ENCODE data around the gene SETDB2.
A peak's percentile ranks its signal among the peaks of the same experiment; 100 is the strongest.

Gene SETDB2

DNA sequence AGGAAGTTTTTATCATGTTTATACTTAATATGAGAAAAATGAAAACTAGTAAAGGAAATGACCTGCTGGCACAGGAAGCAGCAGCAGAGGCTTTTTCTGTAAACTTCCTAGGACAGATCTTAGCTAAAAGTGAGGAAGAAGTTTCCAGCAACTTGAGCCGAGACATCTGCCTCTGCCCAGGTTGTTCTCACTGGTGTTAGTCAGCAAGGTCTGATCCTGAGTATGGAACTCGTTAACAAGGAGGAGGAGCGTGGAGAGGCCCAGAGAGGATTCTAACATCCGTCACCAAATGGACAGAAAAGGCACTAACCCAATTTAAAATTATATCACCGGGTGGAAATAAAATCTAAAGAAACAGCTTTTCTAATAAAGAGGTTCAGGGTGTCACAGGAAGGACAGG lies 95.2 kb downstream of the SETDB2 start:
- H3K27me3 Mint-ChIP-seq, result no peaks in the 10 kb centered on the region
- peak overlapping the region; percentile 82 for H3K27ac Mint-ChIP-seq
- no peaks in the 10 kb centered on the region for H3K9me3 Mint-ChIP-seq
- intact Hi-C loops (cut with micrococcal nuclease), result no loop called here
- peaks cover 71% of the 10 kb centered on the region for H3K36me3 Mint-ChIP-seq (ENCODE audit: low read depth)
- peaks cover 29% of the 10 kb centered on the region for H3K4me1 Mint-ChIP-seq (ENCODE audit: low read depth)
- H3K4me3 Mint-ChIP-seq, result no peak overlapping the region

DNA sequence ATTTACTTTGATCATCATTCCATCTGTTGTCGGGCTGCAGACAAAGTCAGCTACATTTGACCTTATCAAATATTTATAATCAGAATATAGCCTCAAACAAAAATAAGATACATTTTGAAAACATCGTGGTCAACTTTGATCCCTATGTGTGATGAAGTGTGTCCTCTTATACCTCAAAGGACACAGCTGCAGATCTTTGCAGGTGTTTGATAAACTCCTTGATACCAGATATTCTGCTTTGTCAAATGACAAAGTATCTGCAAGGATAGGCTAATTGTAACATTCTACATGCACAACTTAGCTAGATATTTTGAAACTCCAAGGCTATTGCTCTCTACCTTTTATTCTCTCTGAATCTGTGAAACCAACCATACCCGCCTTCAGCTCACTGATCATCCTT lies 95.7 kb downstream of the SETDB2 start:
- H3K27ac Mint-ChIP-seq, result peak overlapping the region; percentile 82
- H3K4me3 Mint-ChIP-seq, result no peak overlapping the region
- peaks cover 26% of the 10 kb centered on the region for H3K4me1 Mint-ChIP-seq (ENCODE audit: low read depth)
- no peaks in the 10 kb centered on the region for H3K27me3 Mint-ChIP-seq
- peaks cover 71% of the 10 kb centered on the region for H3K36me3 Mint-ChIP-seq (ENCODE audit: low read depth)
- intact Hi-C loops (cut with micrococcal nuclease), result no loop called here
- H3K9me3 Mint-ChIP-seq, result no peaks in the 10 kb centered on the region

GRCh38 chr13:49540552-49540951 lies 96.5 kb downstream of the SETDB2 start:
- no peaks in the 10 kb centered on the region for H3K27me3 Mint-ChIP-seq
- H3K4me3 Mint-ChIP-seq, result peak overlapping the region; percentile 17
- peaks cover 20% of the 10 kb centered on the region for H3K4me1 Mint-ChIP-seq (ENCODE audit: low read depth)
- peaks cover 74% of the 10 kb centered on the region for H3K36me3 Mint-ChIP-seq (ENCODE audit: low read depth)
- peak overlapping the region; percentile 57 for H3K27ac Mint-ChIP-seq
- no peaks in the 10 kb centered on the region for H3K9me3 Mint-ChIP-seq
- intact Hi-C loops (cut with micrococcal nuclease), result no loop called here

DNA sequence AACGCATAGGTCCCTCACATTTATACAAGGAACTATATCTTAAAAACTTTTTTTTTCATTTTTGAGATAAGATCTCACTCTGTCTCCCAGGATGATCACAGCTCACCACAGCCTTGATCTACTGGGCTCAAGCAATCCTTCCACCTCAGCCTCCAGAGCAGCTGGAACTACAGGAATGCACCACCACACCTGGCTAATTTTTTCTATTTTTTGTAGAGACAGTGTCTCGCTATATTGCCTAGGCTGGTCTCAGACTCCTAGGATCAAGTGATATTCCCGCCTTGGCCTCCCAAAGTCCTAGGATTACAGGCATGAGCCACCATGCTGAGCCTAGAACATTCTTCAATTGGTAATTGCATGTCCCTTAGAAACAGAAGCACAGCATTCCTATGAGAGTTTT lies 99.6 kb downstream of the SETDB2 start:
- H3K27me3 Mint-ChIP-seq, result no peaks in the 10 kb centered on the region
- peaks cover 11% of the 10 kb centered on the region for H3K4me1 Mint-ChIP-seq (ENCODE audit: low read depth)
- no peak overlapping the region for H3K27ac Mint-ChIP-seq
- peaks cover 87% of the 10 kb centered on the region for H3K36me3 Mint-ChIP-seq (ENCODE audit: low read depth)
- intact Hi-C loops (cut with micrococcal nuclease), result no loop called here
- no peak overlapping the region for H3K4me3 Mint-ChIP-seq
- no peaks in the 10 kb centered on the region for H3K9me3 Mint-ChIP-seq
